ENCODE results near the gene DLX6. TPM values are rescaled to one million over a fixed set of nuclear protein-coding genes. Genes with fewer than 3 reads are reported as not detected.
A peak's percentile ranks its signal among the peaks of the same experiment; 100 is the strongest.

DLX6 gene
- total and polyA plus RNA-seq, 2 of the 8 experiments (the other 6 are each of a cell fraction or from before 2014, with no cell fraction given), result not detected

DNA sequence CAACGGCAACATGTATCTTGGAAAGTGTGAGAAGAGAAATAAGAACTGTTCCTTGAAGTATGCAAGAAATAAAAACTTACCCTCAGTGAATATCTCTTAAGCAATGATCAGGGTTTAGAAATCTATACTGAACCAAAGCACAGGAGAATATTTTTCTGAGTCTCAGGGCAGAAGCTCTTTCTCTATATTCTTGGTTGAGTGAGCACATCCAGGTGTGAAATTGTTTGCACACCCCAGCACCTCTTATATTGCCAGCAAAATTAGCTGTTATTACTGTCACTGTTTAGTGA, 8.4 kb downstream of the DLX6 start:
- no peaks in the 10 kb centered on the region for H3K9me3 ChIP-seq (ENCODE audit: insufficient read depth in 2 of 2, low read depth in 1 of 2, low read length in 1 of 2)
- no peak overlapping the region for H2BK20ac ChIP-seq (ENCODE audit: low read length)
- 67% methylated on average over 1 of the region's 1 CpG; no CpG with 5 or more reads in 1 of the 2 experiments for WGBS, 2 experiments (ENCODE audit: extremely low coverage in 1 of 2, insufficient coverage in 1 of 2, insufficient read length in 1 of 2, insufficient replicate concordance in 2 of 2, low coverage in 1 of 2, low lambda C conversion rate in 2 of 2, missing lambda C conversion rate in 1 of 2)
- CTCF ChIA-PET (ENCODE audit: partially characterized antibody), result interaction anchor here (0.5 to 10.2 kb wide), 5 partner anchors 8 to 139 kb away, joined by 3 to 150 read pairs (median 4); partner anchors contain the start of genes DLX5 and DLX6
- H4K8ac ChIP-seq (ENCODE audit: extremely low read depth, insufficient read depth, low read length), result no peak overlapping the region
- H3K27me3 ChIP-seq (replicated peaks in 1 of 4; ENCODE audit: control insufficient read depth in 3 of 4, extremely low read depth in 1 of 4, insufficient read depth in 3 of 4, low read length in 3 of 4), result peaks cover 96 to 100% (median 99%) of the 10 kb centered on the region in 4 experiments
- no peak overlapping the region for H3K4me2 ChIP-seq (ENCODE audit: insufficient read depth in 1 of 2, low read depth in 2 of 2, low read length in 2 of 2)
- no peak for FAIRE-seq
- no peak overlapping the region for H3K27ac ChIP-seq (ENCODE audit: low read depth, low read length)
- H3K56ac ChIP-seq (replicated peaks; ENCODE audit: insufficient read length, low read depth, low read length), result no peak overlapping the region
- no peak overlapping the region for H2BK15ac ChIP-seq (ENCODE audit: low read length)
- H3K14ac ChIP-seq (ENCODE audit: insufficient read length), result no peak overlapping the region
- H3K18ac ChIP-seq (ENCODE audit: extremely low read depth, low read length), result no peak overlapping the region
- H2BK12ac ChIP-seq (ENCODE audit: low read depth, low read length), result no peak overlapping the region
- no peak overlapping the region for H3K4me3 ChIP-seq (ENCODE audit: extremely low read depth in 1 of 4, insufficient read depth in 2 of 4, low read depth in 3 of 4, low read length in 4 of 4)
- no peaks in the 10 kb centered on the region for H3K79me2 ChIP-seq (ENCODE audit: control insufficient read depth in 1 of 2, insufficient read depth in 2 of 2, low read length in 2 of 2)
- no peak overlapping the region for H2AK5ac ChIP-seq (ENCODE audit: low read depth, low read length)
- H2BK120ac ChIP-seq (replicated peaks; ENCODE audit: low read depth, low read length), result no peak overlapping the region
- POLR2A ChIA-PET (ENCODE audit: partially characterized antibody), result interaction anchor here (0.6 to 1.7 kb wide), 3 partner anchors 10 to 230 kb away, joined by 3 to 6 read pairs (median 5); partner anchors contain the start of gene DLX5
- H2AFZ ChIP-seq (ENCODE audit: low read length), result no peak overlapping the region
- no peak overlapping the region for H4K5ac ChIP-seq (ENCODE audit: insufficient read length, low read depth, low read length)
- no peak for TF ChIP-seq SAP30 (IDR thresholded peaks at IDR 0.05; ENCODE audit: insufficient read depth, insufficient replicate concordance, low read length)
- no peak for TF ChIP-seq POLR2A (IDR thresholded peaks at IDR 0.05; ENCODE audit: control extremely low read depth in 1 of 2, low read depth in 2 of 2, low read length in 2 of 2)
- no peak for TF ChIP-seq SP2 (IDR thresholded peaks at IDR 0.05; ENCODE audit: low read length)
- peak; percentile 82 for TF ChIP-seq CBX8 (IDR thresholded peaks at IDR 0.05; ENCODE audit: borderline replicate concordance, low read depth, low read length)
- H3K23ac ChIP-seq (ENCODE audit: insufficient read length), result no peak overlapping the region
- no peak overlapping the region for H2BK5ac ChIP-seq (ENCODE audit: low read depth, low read length)
- no peak overlapping the region for H3K9ac ChIP-seq (replicated peaks in 1 of 4; ENCODE audit: extremely low read depth in 1 of 4, low read depth in 3 of 4, low read length in 3 of 4)
- H4K91ac ChIP-seq (replicated peaks; ENCODE audit: insufficient read length, low read length), result no peak overlapping the region
- peaks cover 33 to 35% of the 10 kb centered on the region in 2 experiments for H4K20me1 ChIP-seq (replicated peaks in 1 of 2; ENCODE audit: control insufficient read depth in 1 of 2, insufficient read depth in 2 of 2, low read length in 2 of 2)
- no peak for DNase-seq (ENCODE audit: low read depth in 1 of 2, low spot score in 2 of 2)
- peaks cover 0 to 16% (median 10%) of the 10 kb centered on the region in 4 experiments; a peak in 5 of 7 replicates for H3K4me1 ChIP-seq (replicated peaks in 1 of 4; ENCODE audit: control insufficient read depth in 3 of 4, insufficient read depth in 4 of 4, low read length in 3 of 4)
- no peaks in the 10 kb centered on the region for H3K79me1 ChIP-seq (ENCODE audit: low read depth, low read length)
- no peak overlapping the region for H3K4ac ChIP-seq (replicated peaks; ENCODE audit: insufficient read length, low read depth, low read length)
- H3K36me3 ChIP-seq (ENCODE audit: control insufficient read depth in 2 of 4, insufficient read depth in 4 of 4, low read length in 3 of 4), result no peaks in the 10 kb centered on the region
- H3K23me2 ChIP-seq (ENCODE audit: low read depth, low read length), result peaks cover 4% of the 10 kb centered on the region; the same call in 1 of the 2 replicates
